ENCODE data around the gene PARD3.
"Not testable (repeated sequence)": the region's sequence is repeated elsewhere in the genome, so short reads cannot be mapped to it uniquely, and the experiment has no call there.

The PARD3 gene

DNA sequence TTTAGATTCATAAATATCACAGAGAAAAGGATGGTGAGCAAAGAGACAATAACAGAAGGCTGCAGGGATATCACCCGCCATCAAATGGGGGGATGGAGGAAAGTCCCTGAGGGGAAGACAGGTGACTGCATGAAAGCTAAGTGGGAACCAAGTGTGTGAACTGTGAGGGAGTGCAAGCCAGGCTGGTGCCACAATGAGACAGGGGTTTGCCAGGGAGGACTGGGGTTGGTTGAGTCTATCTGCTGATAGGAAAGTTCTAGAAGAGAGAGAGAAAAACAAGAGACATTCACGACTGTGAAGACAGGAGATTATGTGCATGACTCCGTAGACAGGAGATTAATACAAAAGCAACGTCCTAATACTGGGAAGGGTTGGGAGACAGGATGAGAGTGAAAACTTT lies 376.4 kb downstream of the PARD3 start:
- no peak for DNase-seq

DNA sequence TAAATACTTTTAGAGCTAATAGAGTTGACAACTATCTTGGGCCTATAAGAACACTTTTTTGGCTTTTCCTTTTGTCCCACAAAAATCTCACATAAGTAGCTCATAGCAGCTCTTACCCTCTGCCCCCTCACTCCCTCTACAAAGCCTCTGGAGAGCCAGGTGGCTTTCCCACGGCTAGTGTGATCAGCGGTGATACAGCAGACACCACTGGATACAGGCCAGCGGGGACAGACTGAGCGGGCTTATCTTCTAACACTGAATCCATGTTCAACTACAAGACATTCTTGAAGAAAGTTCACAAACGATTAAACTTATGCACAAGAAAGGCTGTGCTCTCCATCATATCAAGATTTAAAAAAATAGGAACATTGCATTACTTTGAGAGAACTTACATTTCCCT lies 377.2 kb downstream of the PARD3 start:
- DNase-seq: no peak

DNA sequence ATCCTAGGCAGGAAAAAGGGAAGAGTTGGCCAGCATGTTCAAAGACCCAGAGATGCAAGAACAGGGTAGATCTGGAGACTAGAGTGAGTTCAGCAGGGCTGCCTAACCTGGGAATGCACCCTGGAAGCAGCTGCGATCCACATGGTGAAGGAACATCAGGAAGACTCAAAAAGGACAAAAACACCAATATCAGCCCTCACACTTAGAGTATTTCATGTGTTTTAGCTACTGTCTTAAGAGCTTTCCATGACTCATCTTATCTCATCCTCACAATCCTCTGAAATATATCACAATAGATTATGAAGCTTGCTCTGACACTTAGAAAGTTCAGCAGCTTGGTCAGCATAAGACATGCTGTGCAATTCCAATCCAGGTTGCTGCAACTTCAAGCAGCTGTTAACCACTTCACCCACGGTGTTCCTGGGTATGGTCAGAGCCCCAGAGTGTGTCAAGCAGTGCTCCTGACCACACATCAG lies 380.9 kb downstream of the PARD3 start:
- DNase-seq: no peak

DNA sequence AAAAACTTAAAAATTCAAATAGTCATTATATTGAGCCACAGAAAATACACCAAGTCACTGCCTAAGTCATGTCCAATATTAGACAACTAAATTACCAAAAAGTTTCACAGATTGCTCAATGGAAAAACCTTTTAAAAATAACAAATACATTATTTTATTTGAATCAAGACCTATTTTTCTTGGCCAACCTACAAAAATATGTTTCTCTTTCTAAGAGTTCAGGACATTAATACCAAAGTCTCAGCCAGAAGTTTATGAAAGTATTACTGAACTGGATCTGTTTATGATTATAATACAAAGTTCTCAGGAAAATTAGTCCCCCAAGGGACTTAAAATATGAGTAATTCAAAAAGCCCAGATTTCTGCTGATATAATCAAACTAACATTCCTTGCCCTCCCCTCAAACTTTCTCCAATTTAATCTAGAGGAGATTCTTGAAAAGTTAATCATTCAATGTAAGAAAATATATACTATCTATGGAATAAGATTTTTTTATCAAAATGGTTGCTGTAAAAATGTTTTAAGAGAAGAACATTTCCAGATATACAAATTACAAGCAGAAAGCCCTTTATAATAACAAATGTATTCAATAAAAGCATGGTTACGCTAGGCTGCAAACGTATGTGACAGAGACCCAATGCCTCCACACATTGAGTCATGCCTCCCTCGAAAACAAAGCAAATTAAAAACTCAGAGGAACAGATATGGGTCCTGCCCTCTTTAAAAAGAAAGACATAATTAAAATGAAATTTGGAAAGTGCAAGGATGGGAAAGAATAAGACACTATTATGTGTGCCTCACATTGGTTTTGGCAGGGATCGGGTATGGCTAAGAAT lies 381.6 kb downstream of the PARD3 start:
- no peak for DNase-seq

DNA sequence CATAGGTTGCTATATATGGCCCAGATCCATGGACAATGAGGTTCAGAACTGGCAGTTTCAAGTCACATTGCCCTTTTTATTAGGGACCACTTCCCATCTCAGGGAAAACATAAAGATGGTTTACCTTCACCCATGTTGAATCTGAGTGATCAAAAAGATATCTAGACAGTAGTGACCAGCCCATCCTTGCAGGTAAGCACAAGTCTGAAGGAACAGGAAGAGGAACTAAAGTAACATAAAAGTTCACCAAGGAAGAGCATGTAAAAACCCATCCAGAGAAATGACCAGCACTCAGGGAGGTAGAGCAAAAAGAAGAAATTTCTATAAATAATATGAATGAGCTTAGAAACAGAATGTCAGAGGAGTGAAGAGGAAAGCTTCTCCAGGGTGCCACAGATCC lies 382.5 kb downstream of the PARD3 start:
- DNase-seq: no peak

DNA sequence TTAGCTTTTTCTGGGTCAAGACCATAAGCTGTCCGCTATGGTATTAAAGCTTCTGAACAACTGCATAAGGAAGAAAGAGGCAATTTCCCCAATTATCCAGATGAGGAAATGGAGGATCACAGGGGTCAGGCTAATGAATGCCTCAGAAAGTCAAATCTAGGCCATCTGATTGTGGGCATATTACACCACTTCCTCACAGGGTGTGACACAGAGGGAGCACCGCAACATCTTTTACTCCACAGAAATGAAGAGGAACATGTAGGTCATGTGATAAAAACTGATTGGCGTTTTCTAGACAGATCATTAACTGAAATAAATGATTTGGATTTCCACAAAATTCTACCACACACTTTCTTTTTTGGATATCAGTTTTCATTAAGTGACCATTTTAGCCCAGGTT lies 384.4 kb downstream of the PARD3 start:
- no peak for DNase-seq

DNA sequence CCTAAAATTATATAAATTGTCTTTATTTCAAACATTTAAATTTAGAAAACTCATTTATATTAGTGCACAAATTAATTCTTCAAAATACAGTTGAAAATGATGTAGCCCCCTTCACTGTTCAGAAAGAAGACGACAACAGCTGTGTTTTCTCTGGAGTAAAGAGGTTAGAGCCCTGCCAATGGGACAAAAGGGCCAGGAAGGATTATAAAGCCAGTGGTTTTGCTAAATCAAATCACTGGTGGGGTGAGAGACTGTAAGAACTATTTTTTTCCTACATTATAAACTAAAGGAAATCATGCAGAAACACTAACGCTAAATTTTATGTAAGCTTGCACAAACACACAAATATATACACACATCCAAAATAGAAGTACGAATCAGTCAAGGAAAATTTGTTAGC lies 386.6 kb downstream of the PARD3 start:
- DNase-seq: no peak

DNA sequence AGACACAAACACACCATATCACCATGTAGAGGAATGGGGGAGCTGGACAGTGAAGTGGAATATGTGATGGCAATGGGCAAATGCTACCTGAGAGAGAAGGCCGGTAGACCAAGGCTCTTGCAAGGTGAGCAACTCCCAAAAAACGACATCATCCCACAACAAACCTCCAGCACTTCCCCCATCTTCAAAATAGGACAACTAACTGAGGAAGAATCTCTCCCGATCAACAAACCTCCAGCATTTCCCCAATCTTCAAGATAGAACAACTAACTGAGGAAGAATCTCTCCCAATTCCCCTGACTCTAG lies 387.2 kb downstream of the PARD3 start:
- no peak for DNase-seq

DNA sequence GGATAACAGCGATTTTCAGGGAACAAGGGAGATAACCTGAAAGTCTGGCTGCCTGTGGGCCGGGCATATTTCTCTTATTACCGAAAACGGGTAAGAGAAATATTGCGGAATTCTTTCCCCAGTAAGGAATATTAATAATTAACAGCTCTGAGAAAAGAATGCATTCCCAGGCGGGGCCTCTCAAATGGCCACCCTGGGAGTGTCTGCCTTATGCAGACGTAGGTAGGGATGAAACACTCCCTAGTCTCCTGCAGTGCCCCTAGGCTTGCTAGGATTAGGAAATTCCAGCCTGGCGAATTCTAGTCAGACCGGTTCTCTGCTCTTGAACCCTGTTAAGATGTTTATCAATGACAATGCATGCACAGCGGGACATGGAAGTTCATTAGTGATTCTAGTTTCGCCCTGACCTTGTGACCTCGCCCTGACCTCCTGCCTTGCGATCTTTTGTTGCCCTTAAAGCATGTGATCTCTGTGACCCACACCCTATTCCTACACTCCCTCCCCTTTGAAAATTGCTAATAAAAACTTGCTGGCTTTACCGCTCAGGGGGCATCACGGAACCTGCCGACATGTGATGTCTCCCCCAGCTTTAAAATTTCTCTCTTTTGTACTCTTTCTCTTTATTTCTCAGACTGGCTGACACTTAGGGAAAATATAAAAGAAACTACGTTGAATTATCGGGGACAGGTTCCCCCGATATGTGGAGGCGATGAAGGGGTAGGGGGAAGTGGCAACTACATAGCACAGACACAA lies 387.8 kb downstream of the PARD3 start:
- peak; percentile 75 for DNase-seq

DNA sequence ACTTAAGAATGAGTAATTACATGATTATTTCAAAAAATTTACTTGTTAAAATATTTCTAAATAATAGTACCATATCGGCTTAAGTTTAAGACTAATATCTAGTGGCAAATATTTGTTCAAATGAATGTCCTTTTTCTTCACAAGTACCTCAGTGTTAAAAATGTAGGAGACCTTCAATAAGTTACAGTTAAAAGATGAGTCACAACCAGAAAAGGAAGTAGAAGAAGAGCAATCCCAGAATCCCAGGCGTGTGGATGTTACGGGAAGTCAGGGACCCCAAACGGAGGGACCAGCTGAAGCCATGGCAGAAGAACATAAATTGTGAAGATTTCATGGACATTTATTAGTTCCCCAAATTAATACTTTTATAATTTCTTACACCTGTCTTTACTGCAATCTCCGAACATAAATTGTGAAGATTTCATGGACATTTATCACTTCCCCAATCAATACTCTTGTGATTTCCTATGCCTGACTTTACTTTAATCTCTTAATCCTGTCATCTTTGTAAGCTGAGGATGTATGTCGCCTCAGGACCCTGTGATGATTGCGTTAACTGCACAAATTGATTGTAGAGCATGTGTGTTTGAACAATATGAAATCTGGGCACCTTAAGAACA lies 388.4 kb downstream of the PARD3 start:
- not testable (repeated sequence) for DNase-seq

DNA sequence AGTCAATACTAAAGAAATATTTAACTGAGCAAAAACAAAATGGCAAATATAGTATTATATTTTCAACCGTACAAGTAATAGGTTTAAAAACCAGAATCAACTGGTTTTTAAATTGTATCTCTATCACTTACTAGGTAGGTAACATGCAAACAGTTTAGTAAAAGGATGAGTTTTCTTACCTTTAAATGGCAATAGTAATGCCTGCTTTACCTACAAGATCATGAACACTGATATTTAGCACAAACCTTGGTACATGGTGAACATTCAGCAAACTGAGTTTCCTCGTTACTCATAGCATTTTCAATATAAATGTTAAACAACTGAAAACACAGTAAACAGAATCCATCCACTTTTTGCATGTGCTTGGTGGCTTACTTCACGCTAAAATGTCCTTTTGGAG lies 389.1 kb downstream of the PARD3 start:
- DNase-seq: no peak

DNA sequence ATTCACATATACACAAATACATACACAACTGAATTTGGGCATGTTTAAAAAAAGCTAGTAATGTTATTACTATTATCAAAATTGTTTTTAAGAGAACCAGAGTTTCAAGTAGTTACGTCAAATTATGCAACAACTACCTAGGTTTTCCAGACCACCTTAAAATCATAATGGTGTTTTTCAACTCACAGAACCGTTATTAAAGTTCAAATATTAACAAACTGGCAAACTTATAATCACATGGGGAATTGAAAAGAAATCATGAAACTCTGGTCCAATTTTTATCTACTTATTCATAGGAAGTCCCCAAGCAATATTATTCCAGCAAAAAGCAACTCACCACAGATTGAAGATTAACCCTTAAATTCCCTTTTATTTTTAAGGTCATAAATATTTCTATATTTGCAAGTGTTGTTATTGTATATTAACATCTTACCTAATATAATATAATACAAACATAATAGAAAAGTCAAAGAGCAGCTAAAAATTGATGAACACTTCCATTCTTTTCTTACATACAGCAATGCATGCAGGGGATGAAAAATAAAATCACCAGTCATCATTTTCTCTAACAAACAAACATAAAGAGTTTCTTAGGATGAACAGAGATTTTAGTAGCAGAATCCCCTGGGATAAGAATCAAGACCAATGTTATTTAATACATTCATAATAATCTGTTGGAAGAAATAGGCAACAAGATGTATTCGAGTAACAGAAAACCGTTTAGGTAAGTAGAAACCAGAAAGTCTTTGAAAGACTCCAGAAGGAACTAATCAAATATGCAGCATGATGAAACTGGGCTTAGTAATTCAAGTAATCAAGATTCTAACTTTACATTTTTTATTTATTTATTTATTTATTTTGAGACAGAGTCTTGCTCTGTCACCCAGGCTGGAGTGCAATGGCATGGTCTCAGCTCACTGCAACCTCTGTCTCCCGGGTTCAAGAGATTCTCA lies 391.1 kb downstream of the PARD3 start:
- DNase-seq: no peak

DNA sequence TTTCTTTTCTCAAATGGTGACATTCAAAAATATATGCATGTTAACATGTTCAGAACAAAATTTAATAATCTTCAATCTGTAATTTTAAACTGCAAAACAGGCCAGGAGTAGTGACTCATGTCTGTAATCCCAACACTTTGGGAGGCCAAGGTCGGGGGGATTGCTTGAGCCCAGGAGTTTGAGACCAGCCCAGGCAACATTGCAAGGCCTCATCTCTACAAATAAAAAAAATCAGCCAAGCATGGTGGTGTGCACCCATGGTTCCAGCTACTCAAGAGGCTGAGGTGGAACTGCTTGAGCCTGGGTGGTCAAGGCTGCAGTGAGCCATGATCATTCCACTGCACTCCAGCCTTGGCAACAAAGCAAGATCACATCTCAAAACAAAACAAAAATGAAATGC lies 394.3 kb downstream of the PARD3 start:
- no peak for DNase-seq

DNA sequence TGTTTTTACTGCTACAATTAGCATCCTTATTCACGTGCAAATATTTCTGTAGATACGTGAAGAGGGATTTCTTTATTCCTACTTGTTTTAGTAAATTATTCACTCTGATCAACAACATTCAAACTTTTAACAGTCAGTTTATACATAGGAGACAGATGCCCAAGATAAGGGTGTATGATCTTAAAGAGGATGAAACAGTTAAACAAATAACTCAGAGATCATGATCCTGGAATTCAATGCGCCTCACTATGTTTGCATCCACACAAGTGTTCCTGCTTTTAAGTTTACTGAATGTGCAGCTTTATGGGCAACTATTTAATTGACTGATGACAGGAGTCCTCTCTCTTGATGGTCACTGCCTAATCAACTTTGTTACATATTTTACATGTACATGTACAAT lies 394.8 kb downstream of the PARD3 start:
- DNase-seq: no peak

DNA sequence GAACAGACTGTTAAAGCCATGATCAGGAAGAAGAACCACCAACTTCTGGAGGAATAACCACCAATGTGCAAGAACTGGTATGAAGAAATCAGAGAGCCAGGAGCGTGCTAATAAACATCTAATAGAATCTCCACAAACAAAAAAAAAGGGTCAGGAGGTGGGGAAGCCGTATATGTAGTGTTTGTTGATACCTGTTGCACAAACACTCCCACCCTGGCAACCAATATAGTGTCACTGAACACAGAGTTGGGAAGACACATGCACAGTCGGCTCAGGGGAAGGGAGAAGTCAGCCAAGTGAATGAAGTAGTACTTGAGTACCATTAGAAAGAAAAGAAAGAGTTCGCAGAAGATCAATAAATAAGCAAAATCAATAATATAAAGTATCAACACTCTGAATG lies 400.1 kb downstream of the PARD3 start:
- no peak for DNase-seq

DNA sequence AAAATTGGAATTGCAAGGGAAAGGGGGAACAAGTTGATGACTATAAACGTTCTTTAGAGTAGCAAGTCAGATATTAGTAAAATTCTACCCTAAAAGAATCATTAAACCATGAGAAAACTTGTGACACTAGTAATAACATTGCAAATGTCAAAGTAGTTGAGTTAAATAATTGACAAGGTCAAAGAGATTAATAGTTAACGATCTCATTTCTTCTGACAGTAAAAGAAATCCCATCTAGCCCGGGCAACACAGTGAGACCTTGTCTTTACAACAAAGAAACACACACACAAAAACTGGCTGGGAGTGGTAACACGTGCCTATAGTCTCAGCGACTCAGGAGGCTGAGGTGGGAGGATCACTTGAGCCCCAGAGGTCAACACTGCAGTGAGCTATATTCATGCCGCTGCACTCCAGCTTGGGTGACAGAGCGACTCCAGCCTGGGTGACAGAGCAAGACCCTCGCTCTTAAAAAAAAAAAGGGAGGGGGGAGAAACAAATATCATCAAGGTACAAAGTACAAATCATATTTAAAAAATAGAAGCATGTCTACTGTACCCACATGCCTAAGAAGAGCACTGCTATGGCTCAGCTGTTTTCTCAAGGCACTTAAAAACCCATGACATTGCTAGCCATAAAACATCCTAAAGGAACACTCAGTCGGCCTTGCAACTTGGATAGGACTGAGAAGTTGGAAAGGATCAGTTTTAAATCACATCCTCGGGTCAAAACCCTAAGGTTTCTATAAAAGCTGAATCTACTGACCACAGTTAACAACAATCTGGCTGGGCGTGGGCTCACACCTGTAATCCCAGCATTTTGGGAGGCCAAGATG lies 401.1 kb downstream of the PARD3 start:
- DNase-seq: no peak

DNA sequence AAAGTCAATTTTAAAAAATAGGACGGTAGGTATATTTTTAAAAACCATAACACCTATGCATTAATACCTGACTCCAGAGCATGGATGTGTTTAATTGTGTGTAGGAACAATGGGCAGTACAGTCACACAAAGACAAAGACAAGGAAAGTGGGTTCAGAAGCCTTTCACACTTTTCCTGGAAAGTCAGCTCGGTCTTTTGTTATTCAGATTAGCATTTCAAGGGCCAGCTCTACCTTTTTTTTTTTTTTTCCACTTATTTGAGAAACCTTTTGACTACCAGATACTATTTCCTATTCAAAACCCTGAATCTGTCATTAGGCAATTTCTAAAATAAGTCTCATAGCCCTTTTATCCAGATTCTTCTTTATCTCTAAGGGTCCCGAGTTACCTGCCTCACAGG lies 401.9 kb downstream of the PARD3 start:
- no peak for DNase-seq

DNA sequence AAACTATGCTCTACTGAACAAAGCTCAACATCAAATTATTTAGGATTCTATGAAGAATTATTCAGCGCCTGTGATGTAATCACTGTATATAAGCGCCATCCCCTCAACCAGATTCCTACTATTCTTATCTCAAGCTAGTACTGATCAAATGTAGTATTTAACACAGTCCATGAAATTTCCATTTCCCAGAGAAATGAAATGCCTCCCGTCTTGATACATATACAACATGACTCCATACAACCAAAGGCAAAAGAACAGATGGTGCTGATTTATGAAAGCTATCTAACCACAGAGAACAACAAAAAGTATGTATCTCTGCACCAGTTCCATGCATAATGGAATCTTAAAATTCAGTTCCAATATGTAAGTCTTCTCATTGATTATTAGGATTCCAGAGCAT lies 406.1 kb downstream of the PARD3 start:
- no peak for DNase-seq

DNA sequence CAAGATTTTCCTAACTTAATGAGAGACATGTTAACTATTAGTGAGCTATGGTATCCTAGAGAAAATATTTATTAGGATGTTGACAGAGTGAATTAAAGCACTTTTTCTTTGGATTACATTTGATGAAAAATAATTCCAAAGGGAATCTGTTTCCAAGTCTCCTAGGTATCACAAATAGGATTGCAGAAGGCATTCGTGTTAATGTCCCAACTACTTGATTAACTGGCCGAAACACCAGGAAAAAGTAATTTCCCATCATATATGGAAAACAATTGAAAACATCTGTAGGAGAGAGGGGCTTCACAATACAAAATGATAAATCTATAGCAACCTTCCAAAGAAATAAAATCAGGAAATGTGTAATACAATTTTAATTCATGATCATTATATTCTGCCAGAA lies 406.7 kb downstream of the PARD3 start:
- no peak for DNase-seq

DNA sequence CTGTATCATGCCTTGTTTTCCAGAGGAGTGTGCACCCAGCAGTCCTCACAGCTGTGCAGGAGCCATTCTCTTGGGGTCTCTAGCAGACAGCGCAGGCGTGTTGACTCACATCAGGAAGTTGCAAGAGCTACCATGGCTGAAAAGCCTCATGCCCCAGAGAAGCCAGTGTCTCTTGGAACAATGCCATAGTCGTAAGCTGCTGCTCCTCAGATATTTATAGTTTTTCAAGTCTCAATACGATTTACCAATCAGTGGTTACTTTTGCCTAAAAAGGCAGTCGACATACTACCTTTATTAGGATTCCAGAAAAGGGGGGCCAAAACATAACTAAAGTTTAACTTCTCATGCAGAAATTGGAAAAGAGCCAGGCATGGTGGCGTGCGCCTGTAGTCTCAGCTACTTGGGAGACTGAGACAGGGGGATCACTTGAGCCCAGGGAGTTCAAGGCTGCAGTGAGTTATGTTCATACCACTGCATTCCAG lies 407.7 kb downstream of the PARD3 start:
- no peak for DNase-seq

DNA sequence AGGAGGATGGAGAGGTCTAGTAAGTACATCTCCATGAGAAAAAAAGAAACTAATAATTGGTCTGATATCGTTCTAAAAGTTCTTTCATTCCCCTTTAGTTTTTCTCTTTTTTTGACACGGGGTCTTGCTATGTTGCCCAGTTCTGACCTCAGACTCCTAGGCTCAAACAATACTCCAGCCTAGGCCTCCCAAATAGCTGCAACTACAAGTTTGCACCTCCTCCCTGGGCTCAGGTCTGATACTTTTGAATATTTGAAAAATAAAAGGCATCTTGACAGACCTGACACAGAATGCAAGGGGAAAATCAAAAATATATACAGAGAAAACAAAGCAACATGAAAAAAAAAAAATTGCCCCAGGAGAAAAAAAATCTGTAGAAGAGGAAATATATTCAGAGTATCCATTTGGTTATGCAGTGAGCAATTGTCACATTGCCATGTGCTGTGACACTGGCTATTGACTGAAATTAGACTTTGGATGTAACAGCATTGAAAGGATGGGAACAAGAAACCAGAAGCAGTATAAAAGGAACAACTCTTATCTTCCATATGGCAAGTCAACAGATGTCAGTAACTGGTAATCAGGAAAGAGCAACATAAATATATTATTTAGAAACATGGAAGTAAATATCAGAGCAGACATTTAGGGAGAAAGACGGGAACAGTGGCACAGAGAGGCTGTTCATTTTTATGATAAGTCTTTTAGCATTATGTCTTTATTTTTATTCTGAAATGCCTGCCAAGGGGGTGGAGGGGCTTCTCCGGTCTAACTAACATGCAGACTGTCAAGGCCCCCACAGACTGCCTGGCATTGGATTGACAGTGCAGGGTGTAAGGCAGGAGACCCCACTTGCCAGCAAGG lies 408.4 kb downstream of the PARD3 start:
- no peak for DNase-seq
